ENCODE results near the gene ARCN1.
"Not testable (repeated sequence)": the region's sequence is repeated elsewhere in the genome, so short reads cannot be mapped to it uniquely, and the experiment has no call there.

The ARCN1 gene

DNA sequence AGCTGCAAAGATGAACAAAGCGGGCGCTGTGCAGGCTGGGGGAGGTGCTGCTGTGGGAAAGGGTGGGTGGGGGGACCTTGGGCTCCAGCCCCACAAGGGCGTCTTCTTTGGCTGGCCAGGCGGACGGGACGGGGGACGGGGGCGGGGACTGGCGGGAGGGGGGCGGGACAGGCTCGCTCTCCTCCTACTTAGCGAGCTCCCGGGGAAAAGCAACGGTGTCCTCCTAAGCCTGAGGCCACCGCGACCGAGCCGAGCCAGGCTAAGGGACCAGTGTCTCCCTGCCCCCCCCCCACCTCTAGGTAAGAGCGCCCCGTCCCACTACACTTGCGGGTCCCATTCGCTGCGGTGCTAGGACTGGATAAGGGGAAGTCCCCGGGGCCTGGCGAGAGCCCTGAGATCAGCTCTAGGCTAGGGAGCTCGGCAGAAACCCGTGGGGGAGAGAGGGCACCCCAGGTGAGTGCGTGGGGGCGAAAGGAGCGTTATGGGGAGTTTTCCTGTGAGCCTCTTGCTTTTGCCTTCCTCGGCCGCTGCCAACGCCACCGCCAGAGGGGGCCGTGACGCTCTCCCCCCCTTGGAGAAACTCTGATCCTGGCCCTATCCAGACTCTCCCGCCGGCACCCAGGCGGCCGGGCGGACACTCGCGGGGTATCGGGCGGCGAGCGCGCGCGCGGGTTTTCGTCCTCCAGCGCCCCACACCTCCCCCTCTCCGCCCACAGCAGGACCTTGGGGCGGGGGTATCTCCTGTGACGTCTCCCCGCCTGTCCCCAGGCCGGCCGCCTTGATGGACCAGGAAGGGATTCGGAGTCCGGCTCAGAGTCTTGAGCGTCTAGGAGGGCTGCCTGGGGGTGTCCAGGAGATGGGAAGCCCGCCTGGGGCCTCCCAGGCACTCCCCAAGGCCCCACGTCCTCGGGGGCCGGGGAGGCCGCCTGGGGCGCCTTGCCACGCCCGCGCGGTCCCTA is 35.5 kb downstream of the ARCN1 start, which contains the start of gene PHLDB1:
TSS of gene PHLDB1 (plus strand) at position 215 of the 959 bp plus-strand sequence. CDS start 6,222 bp downstream, outside the sequence.
- H3K36me3 ChIP-seq (ENCODE audit: control insufficient read depth in 1 of 2, insufficient read depth in 2 of 2, low read length in 2 of 2): peaks cover 0 to 13% of the 10 kb centered on the region in 2 donors
- H3K27ac ChIP-seq (ENCODE audit: low read length): peak within 1 kb of the TSS; percentile 80
- H3K4me1 ChIP-seq (ENCODE audit: control insufficient read depth in 1 of 2, insufficient read depth in 2 of 2, low read length in 2 of 2): peaks cover 22 to 53% of the 10 kb centered on the region in 2 donors
- peak within 1 kb of the TSS; percentile 59 to 60 for H3K4me3 ChIP-seq (ENCODE audit: low read depth in 1 of 2, low read length in 2 of 2)
- H3K9me3 ChIP-seq (ENCODE audit: control insufficient read depth in 1 of 2, low read length in 2 of 2): no peaks in the 10 kb centered on the region
- H3K27me3 ChIP-seq (ENCODE audit: low read depth, low read length): no peaks in the 10 kb centered on the region

- peaks cover 22 to 55% of the 10 kb centered on the region in 2 donors for H3K4me1 ChIP-seq (ENCODE audit: control insufficient read depth in 1 of 2, insufficient read depth in 2 of 2, low read length in 2 of 2)
- peak overlapping the region; percentile 59 to 60 for H3K4me3 ChIP-seq (ENCODE audit: low read depth in 1 of 2, low read length in 2 of 2)
- no peaks in the 10 kb centered on the region for H3K27me3 ChIP-seq (ENCODE audit: low read depth, low read length)
- H3K9me3 ChIP-seq (ENCODE audit: control insufficient read depth in 1 of 2, low read length in 2 of 2): no peaks in the 10 kb centered on the region
- H3K27ac ChIP-seq (ENCODE audit: low read length): peak overlapping the region; percentile 80
- peaks cover under 1 to 7% of the 10 kb centered on the region in 2 donors for H3K36me3 ChIP-seq (ENCODE audit: control insufficient read depth in 1 of 2, insufficient read depth in 2 of 2, low read length in 2 of 2)
These were observed 36.4 kb downstream of the ARCN1 start for GRCh38 chr11:118608360-118609227.

DNA sequence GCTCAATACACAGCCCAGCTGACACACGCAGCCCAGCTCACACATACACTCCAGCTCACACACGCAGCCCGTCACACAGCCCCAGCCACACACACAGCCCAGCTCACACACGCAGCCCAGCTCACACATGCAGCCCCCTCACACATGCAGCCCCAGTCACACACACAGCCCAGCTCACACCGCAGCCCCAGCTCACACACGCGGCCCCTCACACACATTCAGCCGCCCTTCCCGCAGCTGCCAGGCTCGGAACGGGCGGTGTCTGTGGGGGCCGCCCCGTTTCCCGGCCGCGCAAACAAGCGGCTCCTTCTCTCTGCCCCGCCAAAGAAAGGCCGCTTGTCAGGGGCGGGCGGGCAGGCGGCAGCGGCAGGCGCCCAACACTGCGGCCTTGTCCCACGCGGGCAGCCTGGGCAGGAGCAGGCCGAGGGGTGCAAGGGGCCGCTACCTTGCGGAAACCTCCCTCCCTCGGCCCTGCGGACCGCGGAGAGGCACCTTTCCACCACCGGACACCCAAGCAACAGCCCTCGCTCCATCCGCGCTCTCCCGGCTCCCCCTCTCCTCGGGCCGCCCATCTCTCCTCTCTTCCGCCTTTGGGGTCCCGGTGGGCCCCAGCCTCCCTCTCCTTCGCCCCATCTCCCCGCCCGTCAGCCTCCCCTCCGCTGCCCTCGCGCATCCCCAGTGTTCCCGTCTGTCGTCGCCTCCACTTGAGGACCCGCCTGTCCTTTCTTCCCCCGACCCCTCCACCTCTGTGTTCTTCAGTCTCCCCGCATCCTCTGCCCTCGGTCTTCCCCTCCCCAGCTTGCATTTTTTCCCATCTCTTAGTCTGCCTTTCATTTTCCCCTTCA is 37.4 kb downstream of the ARCN1 start:
- no peaks in the 10 kb centered on the region for H3K27me3 ChIP-seq (ENCODE audit: low read depth, low read length)
- peak overlapping the region; percentile 45 for H3K27ac ChIP-seq (ENCODE audit: low read length)
- peak overlapping the region; percentile 56 to 60 for H3K4me3 ChIP-seq (ENCODE audit: low read depth in 1 of 2, low read length in 2 of 2)
- no peaks in the 10 kb centered on the region for H3K9me3 ChIP-seq (ENCODE audit: control insufficient read depth in 1 of 2, low read length in 2 of 2)
- peaks cover 11 to 17% of the 10 kb centered on the region in 2 donors for H3K36me3 ChIP-seq (ENCODE audit: control insufficient read depth in 1 of 2, insufficient read depth in 2 of 2, low read length in 2 of 2)
- peaks cover 16 to 53% of the 10 kb centered on the region in 2 donors for H3K4me1 ChIP-seq (ENCODE audit: control insufficient read depth in 1 of 2, insufficient read depth in 2 of 2, low read length in 2 of 2)

GRCh38 chr11:118610225-118610772 is 38.1 kb downstream of the ARCN1 start:
- Histone ChIP-seq H3K4me3 (ENCODE audit: low read depth in 1 of 2, low read length in 2 of 2) (peak overlapping the region; percentile 56 to 60), H3K36me3 (ENCODE audit: control insufficient read depth in 1 of 2, insufficient read depth in 2 of 2, low read length in 2 of 2) (peaks cover 14 to 20% of the 10 kb centered on the region in 2 donors), H3K27me3 (ENCODE audit: low read depth, low read length) (no peaks in the 10 kb centered on the region), H3K4me1 (ENCODE audit: control insufficient read depth in 1 of 2, insufficient read depth in 2 of 2, low read length in 2 of 2) (peaks cover 11 to 48% of the 10 kb centered on the region in 2 donors), H3K27ac (ENCODE audit: low read length) (peak overlapping the region; percentile 45), H3K9me3 (ENCODE audit: control insufficient read depth in 1 of 2, low read length in 2 of 2) (no peaks in the 10 kb centered on the region)

DNA sequence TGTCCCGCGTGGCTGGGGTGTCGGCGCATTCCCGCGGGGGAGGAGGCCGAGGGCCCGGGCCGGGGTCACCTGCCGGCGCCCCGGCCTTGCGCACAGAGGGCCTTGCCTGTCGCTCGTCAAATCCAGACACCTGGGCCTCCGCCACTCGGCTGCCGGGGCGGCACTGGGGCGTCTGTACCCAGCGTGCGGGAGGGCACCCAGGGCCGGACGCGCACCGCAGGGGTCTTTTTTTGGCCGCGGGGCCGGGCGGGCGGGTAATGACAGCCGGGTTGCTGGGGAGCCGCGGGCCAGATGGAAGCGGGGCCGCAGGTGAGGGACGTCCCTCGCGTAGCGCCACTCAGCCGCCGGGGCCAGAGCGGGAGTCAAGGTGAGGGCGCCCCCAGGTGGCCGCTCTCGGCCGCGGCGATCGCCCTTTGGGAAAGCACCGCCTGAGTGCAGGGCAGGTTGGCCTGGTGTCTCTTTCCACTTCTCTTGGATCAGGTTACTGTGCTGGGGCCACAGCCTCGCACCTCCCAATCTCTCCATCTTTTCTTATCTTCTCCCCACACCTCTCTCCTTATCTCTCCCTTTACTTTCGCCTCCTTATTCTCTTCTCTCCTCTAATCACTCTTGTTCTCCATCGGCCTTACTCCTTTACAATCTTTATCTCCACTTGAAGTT is 38.7 kb downstream of the ARCN1 start:
- peaks cover 11 to 51% of the 10 kb centered on the region in 2 donors for H3K4me1 ChIP-seq (ENCODE audit: control insufficient read depth in 1 of 2, insufficient read depth in 2 of 2, low read length in 2 of 2)
- H3K9me3 ChIP-seq (ENCODE audit: control insufficient read depth in 1 of 2, low read length in 2 of 2): no peaks in the 10 kb centered on the region
- H3K36me3 ChIP-seq (ENCODE audit: control insufficient read depth in 1 of 2, insufficient read depth in 2 of 2, low read length in 2 of 2): peaks cover 20 to 26% of the 10 kb centered on the region in 2 donors
- no peak overlapping the region for H3K27ac ChIP-seq (ENCODE audit: low read length)
- peak overlapping the region; percentile 56 to 60 for H3K4me3 ChIP-seq (ENCODE audit: low read depth in 1 of 2, low read length in 2 of 2)
- no peaks in the 10 kb centered on the region for H3K27me3 ChIP-seq (ENCODE audit: low read depth, low read length)

DNA sequence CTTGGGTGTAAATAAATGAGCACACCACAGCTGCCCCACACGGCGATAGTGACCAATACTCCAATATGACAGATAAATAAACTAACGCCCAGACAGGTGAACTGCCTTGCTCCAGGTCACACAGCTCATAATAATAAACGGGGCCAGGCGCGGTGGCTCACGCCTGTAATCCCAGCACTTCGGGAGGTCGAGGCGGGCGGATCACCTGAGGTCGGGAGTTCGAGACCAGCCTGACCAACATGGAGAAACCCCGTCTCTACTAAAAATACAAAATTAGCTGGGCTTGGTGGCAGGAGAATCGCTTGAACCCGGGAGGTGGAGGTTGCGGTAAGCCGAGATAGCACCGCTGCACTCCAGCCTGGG is 39.2 kb downstream of the ARCN1 start:
- H3K4me3 ChIP-seq (ENCODE audit: low read depth in 1 of 2, low read length in 2 of 2): peak overlapping the region; percentile 42 to 60
- H3K9me3 ChIP-seq (ENCODE audit: control insufficient read depth in 1 of 2, low read length in 2 of 2); H3K27ac ChIP-seq (ENCODE audit: low read length); H3K27me3 ChIP-seq (ENCODE audit: low read depth, low read length): not testable (repeated sequence)
- H3K4me1 ChIP-seq (ENCODE audit: control insufficient read depth in 1 of 2, insufficient read depth in 2 of 2, low read length in 2 of 2): peaks cover 8 to 51% of the 10 kb centered on the region in 2 donors
- peaks cover 25 to 31% of the 10 kb centered on the region in 2 donors for H3K36me3 ChIP-seq (ENCODE audit: control insufficient read depth in 1 of 2, insufficient read depth in 2 of 2, low read length in 2 of 2)

DNA sequence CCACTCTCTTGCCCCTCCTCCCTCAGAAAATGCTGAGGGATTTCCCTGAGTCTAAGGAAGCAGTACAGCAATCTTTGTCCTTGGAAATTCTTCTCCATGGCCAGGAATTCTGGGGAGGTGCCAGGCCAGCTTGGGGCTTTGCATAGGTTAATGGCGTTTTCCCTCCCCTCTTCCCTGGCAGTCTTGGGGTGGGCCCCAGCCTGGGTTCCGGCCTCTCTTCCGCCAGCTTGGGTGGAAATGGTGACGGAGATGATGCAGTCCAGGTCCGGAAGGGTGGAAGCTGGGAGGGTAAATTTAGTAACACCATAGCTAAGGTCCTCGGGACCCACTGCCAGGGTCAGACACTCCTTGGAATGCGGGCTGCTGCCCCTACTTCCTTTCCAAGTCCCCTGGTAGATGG is 40.2 kb downstream of the ARCN1 start:
- Histone ChIP-seq H3K9me3 (ENCODE audit: control insufficient read depth in 1 of 2, low read length in 2 of 2) (no peaks in the 10 kb centered on the region), H3K4me3 (ENCODE audit: low read depth in 1 of 2, low read length in 2 of 2) (no peak overlapping the region), H3K27ac (ENCODE audit: low read length) (peak overlapping the region; percentile 24), H3K27me3 (ENCODE audit: low read depth, low read length) (no peaks in the 10 kb centered on the region), H3K4me1 (ENCODE audit: control insufficient read depth in 1 of 2, insufficient read depth in 2 of 2, low read length in 2 of 2) (peaks cover 3 to 47% of the 10 kb centered on the region in 2 donors), H3K36me3 (ENCODE audit: control insufficient read depth in 1 of 2, insufficient read depth in 2 of 2, low read length in 2 of 2) (peaks cover 26 to 36% of the 10 kb centered on the region in 2 donors)

DNA sequence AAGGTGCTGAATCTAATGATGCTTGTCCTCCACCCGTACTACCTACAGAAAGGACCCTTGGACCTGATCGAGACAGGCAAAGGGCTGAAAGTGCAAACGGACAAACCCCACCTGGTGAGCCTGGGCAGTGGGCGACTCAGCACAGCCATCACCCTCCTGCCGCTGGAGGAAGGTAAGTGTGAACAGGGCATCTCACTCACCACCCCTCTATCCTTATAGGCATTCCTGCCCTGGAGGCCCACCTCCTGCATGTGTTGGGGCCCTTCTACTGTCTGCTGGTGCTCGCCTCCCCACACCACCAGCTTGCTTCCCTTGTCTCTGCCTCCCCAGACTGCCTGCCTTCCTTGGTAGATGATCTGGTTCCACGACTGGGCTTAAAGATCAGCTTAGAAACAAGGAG is 42.3 kb downstream of the ARCN1 start:
- no peaks in the 10 kb centered on the region for H3K27me3 ChIP-seq (ENCODE audit: low read depth, low read length)
- peaks cover 17 to 64% of the 10 kb centered on the region in 2 donors for H3K4me1 ChIP-seq (ENCODE audit: control insufficient read depth in 1 of 2, insufficient read depth in 2 of 2, low read length in 2 of 2)
- no peaks in the 10 kb centered on the region for H3K9me3 ChIP-seq (ENCODE audit: control insufficient read depth in 1 of 2, low read length in 2 of 2)
- no peak overlapping the region for H3K4me3 ChIP-seq (ENCODE audit: low read depth in 1 of 2, low read length in 2 of 2)
- peaks cover 26 to 47% of the 10 kb centered on the region in 2 donors for H3K36me3 ChIP-seq (ENCODE audit: control insufficient read depth in 1 of 2, insufficient read depth in 2 of 2, low read length in 2 of 2)
- no peak overlapping the region for H3K27ac ChIP-seq (ENCODE audit: low read length)

GRCh38 chr11:118615282-118615975 is 43.2 kb downstream of the ARCN1 start:
- Histone ChIP-seq H3K36me3 (ENCODE audit: control insufficient read depth in 1 of 2, insufficient read depth in 2 of 2, low read length in 2 of 2) (peaks cover 26 to 54% of the 10 kb centered on the region in 2 donors), H3K27ac (ENCODE audit: low read length) (no peak overlapping the region), H3K27me3 (ENCODE audit: low read depth, low read length) (no peaks in the 10 kb centered on the region), H3K4me1 (ENCODE audit: control insufficient read depth in 1 of 2, insufficient read depth in 2 of 2, low read length in 2 of 2) (peaks cover 18 to 66% of the 10 kb centered on the region in 2 donors), H3K9me3 (ENCODE audit: control insufficient read depth in 1 of 2, low read length in 2 of 2) (no peaks in the 10 kb centered on the region), H3K4me3 (ENCODE audit: low read depth in 1 of 2, low read length in 2 of 2) (no peak overlapping the region)

All from muscle layer of duodenum (tissue), 2 donors.